Fibroblast of villous mesenchyme (primary cell): ENCODE results near the gene NPR3. TPM values are rescaled to one million over a fixed set of nuclear protein-coding genes. Genes with fewer than 3 reads are reported as not detected.

Experiments
- DNase-seq: peaks from one replicate; pipeline ENCODE4 v3.0.0-alpha.2; 2010; ENCODE audit warnings: low read depth
- H3K4me3 ChIP-seq: 2 replicates; pipeline ENCODE4 v1.5.1; 2011; ENCODE audit warnings: low read depth, mild to moderate bottlenecking, low read length
- CTCF ChIP-seq: IDR thresholded peaks from 2 replicates; pipeline ENCODE4 v1.5.1; 2012; ENCODE audit warnings: low read depth, mild to moderate bottlenecking, low read length; ENCODE audit not compliant: insufficient read depth
- total RNA-seq: library from RNA; depleted of rRNA; stranded (reverse); fragments of >200 nt; gene quantifications from 2 replicates; pipeline ENCODE4 v1.2.3, GENCODE V29; 2012

NPR3 gene
- total RNA-seq, 1 donor: 6.5 TPM

GRCh38 chr5:32808783-32809182, 97.7 kb downstream of the NPR3 start:
- TF ChIP-seq CTCF: no peak
- no peak for DNase-seq
- H3K4me3 ChIP-seq: no peak overlapping the region

GRCh38 chr5:32810804-32811203, 99.7 kb downstream of the NPR3 start:
- no peak for TF ChIP-seq CTCF
- DNase-seq: peak; percentile 21
- H3K4me3 ChIP-seq: no peak overlapping the region

- DNase-seq: no peak
- TF ChIP-seq CTCF: no peak
These were observed 101.3 kb downstream of the NPR3 start for GRCh38 chr5:32812399-32812798.

GRCh38 chr5:32814141-32814540, 103.0 kb downstream of the NPR3 start:
- no peak for DNase-seq
- no peak overlapping the region for H3K4me3 ChIP-seq
- no peak for TF ChIP-seq CTCF

More at GRCh38 chr5:32812399-32812798, 101.3 kb downstream of the NPR3 start:
- no peak overlapping the region for H3K4me3 ChIP-seq

GRCh38 chr5:32814620-32815019, 103.5 kb downstream of the NPR3 start:
- H3K4me3 ChIP-seq: no peak overlapping the region
- DNase-seq: no peak
- TF ChIP-seq CTCF: no peak

- TF ChIP-seq CTCF: no peak
- DNase-seq: no peak
- no peak overlapping the region for H3K4me3 ChIP-seq
These were observed 116.9 kb downstream of the NPR3 start for GRCh38 chr5:32827981-32828380.

- no peak for TF ChIP-seq CTCF
- DNase-seq: no peak
These were observed 117.4 kb downstream of the NPR3 start for GRCh38 chr5:32828492-32828891.

More at GRCh38 chr5:32828492-32828891, 117.4 kb downstream of the NPR3 start:
- H3K4me3 ChIP-seq: no peak overlapping the region
